K562 (cell line): ENCODE measurements around the gene ANKRD11. TPM values are rescaled to one million over a fixed set of nuclear protein-coding genes. Genes with fewer than 3 reads are reported as not detected.
"Not testable (repeated sequence)": the region's sequence is repeated elsewhere in the genome, so short reads cannot be mapped to it uniquely, and the experiment has no call there.

Experiments used
- ATAC-seq: fragments of 200-7000 bp; cut with Tn5 transposase; 3 replicates; pipeline ENCODE4 v1.9.1; 2020; ENCODE audit warnings: moderate library complexity
- BruUV-seq: library from RNA; stranded (reverse); fragments of 400-500 nt; replicated peaks from 2 replicates; lab custom pipeline; 2021; lab: Mats Ljungman, UMichigan
- CTCF ChIA-PET: fragments of 300-600 bp; formaldehyde crosslinking; extraction: SDS; loops from one replicate; lab custom pipeline; 2021; ENCODE audit warnings: low intra/inter-chr PET ratio; lab: Yijun Ruan, JAX
- POLR2A ChIA-PET: fragments of 300-600, 350-650 bp; sonication (Branson Sonifier 250); formaldehyde crosslinking; extraction: SDS; loops from one replicate; lab custom pipeline; 2021; ENCODE audit warnings: antibody characterized with exemption, inconsistent platforms; lab: Yijun Ruan, JAX
- DNase-seq, 4 experiments: peaks; one replicate each; pipeline versions ENCODE4 v3.0.0 to v3.0.0-alpha.2; 2011 to 2018; ENCODE audit warnings: low spot score in 3 of 4, mixed read lengths in 3 of 4; ENCODE audit errors: extremely low read depth in 1 of 4
- FAIRE-seq: peaks from 2 replicates; lab custom pipeline; 2011; peaks lifted over from hg19 to GRCh38; lab: Jason Lieb, UNC
- H2AFZ ChIP-seq: 2 replicates; pipeline ENCODE4 v1.6.0; 2011; ENCODE audit warnings: low read depth, low read length, control low read depth, inconsistent platforms
- H3K27ac ChIP-seq: fragments of 200-600 bp; 3 replicates; pipeline ENCODE4 v1.8.0; 2011; ENCODE audit warnings: low read depth, mild to moderate bottlenecking, control low read depth, inconsistent platforms, low read length, moderate library complexity, mixed read lengths; ENCODE audit errors: extremely low read depth
- H3K27me3 ChIP-seq, 2 experiments: fragments of 300-600 bp in 1 of 2; 2 replicates in 1 of 2; 3 replicates in 1 of 2; pipeline versions ENCODE4 v1.6.0 to v1.8.0; 2011; ENCODE audit warnings: inconsistent platforms in 2 of 2, low read length in 2 of 2, mild to moderate bottlenecking in 1 of 2, mixed read lengths in 1 of 2, moderate library complexity in 1 of 2; ENCODE audit not compliant: control insufficient read depth in 2 of 2, insufficient read depth in 2 of 2
- H3K36me3 ChIP-seq: fragments of 300-600 bp; 3 replicates; pipeline ENCODE4 v1.8.0; 2011; ENCODE audit warnings: mild to moderate bottlenecking, low read length, inconsistent platforms; ENCODE audit not compliant: control insufficient read depth, insufficient read depth
- H3K4me1 ChIP-seq, 2 experiments: fragments of 200-600 bp in 1 of 2; replicated peaks in 1 of 2; 2 replicates in 1 of 2; 3 replicates in 1 of 2; pipeline versions ENCODE4 v1.5.1 to v1.8.0; 2011; ENCODE audit warnings: inconsistent platforms in 2 of 2, low read length in 2 of 2, mild to moderate bottlenecking in 1 of 2, mixed read lengths in 1 of 2, moderate library complexity in 1 of 2; ENCODE audit not compliant: control insufficient read depth in 2 of 2, insufficient read depth in 2 of 2
- H3K4me2 ChIP-seq: 2 replicates; pipeline ENCODE4 v1.6.1; 2011; ENCODE audit warnings: low read length, control low read depth, inconsistent platforms, mixed read lengths; ENCODE audit not compliant: insufficient read depth
- H3K4me3 ChIP-seq: fragments of 200-600 bp; sonication (generic), shearing (Covaris generic); 2 replicates; pipeline ENCODE4 v1.5.1; 2016; ENCODE audit warnings: control low read depth, inconsistent platforms
- H3K79me2 ChIP-seq: fragments of 200-600 bp; 3 replicates; pipeline ENCODE4 v1.8.0; 2011; ENCODE audit warnings: low read length, inconsistent platforms; ENCODE audit not compliant: control insufficient read depth, insufficient read depth
- H3K9ac ChIP-seq, 2 experiments: 2 replicates each; pipeline versions ENCODE4 v1.6.0 to v1.6.1; 2011; ENCODE audit warnings: low read depth in 2 of 2, low read length in 2 of 2, control low read depth in 1 of 2, inconsistent platforms in 1 of 2, mild to moderate bottlenecking in 1 of 2, mixed read lengths in 1 of 2; ENCODE audit not compliant: insufficient read depth in 1 of 2
- H3K9me1 ChIP-seq: one replicate; pipeline ENCODE4 v1.6.0; 2011; ENCODE audit warnings: inconsistent platforms, mild to moderate bottlenecking, low read length, moderate library complexity; ENCODE audit not compliant: control insufficient read depth, insufficient read depth
- H3K9me3 ChIP-seq: replicated peaks from 2 replicates; pipeline ENCODE4 v1.5.1; 2011; ENCODE audit warnings: low read depth, low read length, inconsistent platforms; ENCODE audit not compliant: control insufficient read depth, insufficient read depth
- H4K20me1 ChIP-seq: replicated peaks from 2 replicates; pipeline ENCODE4 v1.6.1; 2011; ENCODE audit warnings: low read length, inconsistent platforms, mixed read lengths; ENCODE audit not compliant: control insufficient read depth, insufficient read depth
- C11orf30 ChIP-seq: fragments of 450-650 bp; IDR thresholded peaks from 2 replicates; pipeline ENCODE4 v1.6.1; 2016; ENCODE audit warnings: low read depth, mild to moderate bottlenecking
- HEY1 ChIP-seq: fragments of 250-450 bp; sonication (Bioruptor Pico); IDR thresholded peaks from 2 replicates; pipeline ENCODE4 v1.5.0; 2020; ENCODE audit warnings: mild to moderate bottlenecking, moderate library complexity, borderline replicate concordance
- MAFG ChIP-seq: fragments of 450-650 bp; conservative IDR thresholded peaks from 2 replicates; pipeline ENCODE4 v1.6.1; 2016; ENCODE audit warnings: missing genetic modification characterization, missing compliant biosample characterization
- MCM3 ChIP-seq: fragments of 450-650 bp; IDR thresholded peaks from 2 replicates; pipeline ENCODE4 v1.6.1; 2016
- MEIS2 ChIP-seq: fragments of 450-650 bp; IDR thresholded peaks from 2 replicates; pipeline ENCODE4 v1.6.1; 2014; ENCODE audit warnings: mild to moderate bottlenecking; ENCODE audit not compliant: partially characterized antibody
- NFYB ChIP-seq: IDR thresholded peaks from 2 replicates; pipeline ENCODE4 v1.6.1; 2011; ENCODE audit warnings: mild to moderate bottlenecking, moderate library complexity; ENCODE audit not compliant: insufficient read length; ENCODE audit errors: extremely low read depth
- ZNF316 ChIP-seq: fragments of 450-650 bp; IDR thresholded peaks from 2 replicates; pipeline ENCODE4 v1.6.1; 2016
- ZZZ3 ChIP-seq: fragments of 450-650 bp; IDR thresholded peaks from 2 replicates; pipeline ENCODE4 v1.6.1; 2016; ENCODE audit warnings: antibody characterized with exemption, mild to moderate bottlenecking, moderate library complexity
- WGBS: fragments of 100-300 bp; shearing (Covaris generic); methylation state at CpG from one replicate; pipeline ENCODE4 v1.1.6; 2016; ENCODE audit warnings: low coverage, mixed read lengths; ENCODE audit not compliant: insufficient coverage; ENCODE audit errors: missing lambda C conversion rate; 5-methylcytosine and 5-hydroxymethylcytosine counted together
- in situ Hi-C: fragments of 300-500 bp; cut with MboI; formaldehyde crosslinking; loops from 4 replicates; pipeline ENCODE4 v1.15.0; 2018; ENCODE audit warnings: inconsistent platforms, mixed read lengths
- intact Hi-C: fragments of 100-400 bp; cut with micrococcal nuclease; formaldehyde crosslinking; loops from 2 replicates; pipeline ENCODE4 v1.14.2; 2022
- polyA plus RNA-seq, 8 experiments: library from polyadenylated mRNA; depleted of rRNA in 4 of 8; stranded (reverse) in 5 of 8; unstranded in 3 of 8; fragments of >200 nt; fragmentation: Nextera tagmentation in 2 of 8; fragmentation: Illumina TruSeq in 1 of 8; extraction: Ambion mirVana in 2 of 8; extraction: Trizol in 1 of 8; gene quantifications; 2 replicates each; pipeline versions ENCODE4 v1.2.1 to v1.2.3, GENCODE V29; 2011 to 2014; ENCODE audit warnings: inconsistent platforms in 1 of 8, missing spikeins in 1 of 8
- total RNA-seq, 7 experiments: library from RNA; depleted of rRNA in 6 of 7; stranded (reverse); fragments of >200 nt in 6 of 7; fragmentation: Illumina TruSeq in 2 of 7; extraction: Trizol in 2 of 7; gene quantifications; 2 replicates each; pipeline versions ENCODE4 v1.2.1 to v1.2.3, GENCODE V29; 2011 to 2021; ENCODE audit warnings: low replicate concordance in 1 of 7

ANKRD11 gene
- total and polyA plus RNA-seq, 9 of the 15 experiments (the other 6 are each of a cell fraction or from before 2014, with no cell fraction given) = 4.7 to 126 (median 31.7) TPM

DNA sequence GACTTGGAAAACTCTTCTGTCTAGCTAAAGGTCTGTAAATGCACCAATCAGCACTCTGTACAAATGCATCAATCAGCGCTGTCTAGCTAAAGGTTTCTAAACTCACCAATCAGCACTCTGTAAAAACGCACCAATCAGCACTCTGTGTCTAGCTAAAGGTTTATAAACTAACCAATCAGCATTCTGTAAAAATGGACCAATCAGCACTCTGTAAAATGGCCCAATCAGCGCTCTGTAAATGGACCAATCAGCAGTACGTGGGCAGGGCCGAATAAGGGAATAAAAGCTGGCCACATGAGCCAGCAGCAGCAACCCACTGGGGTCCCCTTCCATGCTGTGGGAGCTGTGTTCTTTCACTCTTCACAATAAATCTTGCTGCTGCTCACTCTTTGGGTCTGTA is 55.3 kb downstream of the ANKRD11 start:
- H3K4me1 ChIP-seq = peaks cover 0 to 20% of the 10 kb centered on the region in 2 experiments; a peak in 3 of 5 replicates
- peak in 2 of 4 experiments; percentile 42 to 45 for DNase-seq

DNA sequence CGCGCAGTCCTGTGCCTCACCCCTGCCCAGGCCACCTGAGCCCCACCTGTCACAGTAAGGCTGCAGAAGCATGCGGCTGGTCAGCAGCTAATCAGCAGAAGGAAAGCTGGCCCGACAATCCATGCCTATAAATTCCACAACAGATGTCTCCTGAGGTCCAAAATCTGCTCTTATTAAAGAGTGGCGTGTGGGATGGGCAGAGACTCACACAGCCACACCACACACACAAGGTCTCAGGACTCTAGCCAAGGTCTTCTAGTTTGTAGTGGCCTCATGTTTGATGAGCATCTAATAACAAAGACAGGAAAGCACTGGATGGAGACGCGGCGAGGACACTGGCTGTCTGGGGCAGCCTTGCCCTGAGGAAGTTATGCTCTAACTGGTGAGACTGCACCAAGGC is 55.9 kb downstream of the ANKRD11 start:
- no peak for ATAC-seq
- in situ Hi-C loops (no loop called here), intact Hi-C loops (no loop called here)
- Histone ChIP-seq H3K9me1 (no peaks in the 10 kb centered on the region), H3K27ac (no peak overlapping the region), H3K9me3 (peaks cover 6% of the 10 kb centered on the region), H4K20me1 (peaks cover 20% of the 10 kb centered on the region), H3K36me3 (peaks cover 68% of the 10 kb centered on the region), H3K4me3 (no peak overlapping the region), H2AFZ (no peak overlapping the region), H3K79me2 (peaks cover 92% of the 10 kb centered on the region), H3K9ac (no peak overlapping the region), H3K4me1 (peaks cover 0 to 16% of the 10 kb centered on the region in 2 experiments; a peak in 3 of 5 replicates), H3K27me3 (no peaks in the 10 kb centered on the region), H3K4me2 (no peak overlapping the region)
- POLR2A ChIA-PET = interaction anchor here (0.6 to 2.0 kb wide), 3 partner anchors 8 to 21 kb away, joined by 3 to 6 read pairs (median 4); no protein-coding TSS in a partner anchor
- TF ChIP-seq MCM3 (no peak), ZZZ3 (no peak), HEY1 (no peak)
- 93% methylated on average over 8 of the region's 8 CpGs for WGBS
- no TSS peak for BruUV-seq
- no peak for FAIRE-seq
- CTCF ChIA-PET = no interaction called here
- DNase-seq = no peak

More for the DNA sequence above, 55.3 kb downstream of the ANKRD11 start:
- CTCF ChIA-PET, FAIRE-seq, H3K9me3 ChIP-seq, H3K27me3 ChIP-seq, BruUV-seq, H3K4me2 ChIP-seq, H3K9me1 ChIP-seq, H2AFZ ChIP-seq, H3K9ac ChIP-seq, intact Hi-C loops, in situ Hi-C loops, H3K27ac ChIP-seq, H3K4me3 ChIP-seq: not testable (repeated sequence)
- peak; percentile 89 for TF ChIP-seq ZNF316
- peak; percentile 19 for TF ChIP-seq MEIS2
- TF ChIP-seq C11orf30 = peak; percentile 64
- peak; percentile 33; the same call in 1 of the 2 replicates for TF ChIP-seq MAFG (tag)
- peak; percentile 76 for TF ChIP-seq NFYB
- Histone ChIP-seq H3K36me3 (peaks cover 74% of the 10 kb centered on the region), H3K79me2 (peaks cover 98% of the 10 kb centered on the region), H4K20me1 (peaks cover 26% of the 10 kb centered on the region)
- 95% methylated on average over 5 of the region's 5 CpGs for WGBS
- POLR2A ChIA-PET = interaction anchor here (0.6 to 2.0 kb wide), 4 partner anchors 9 to 122 kb away, joined by 3 to 6 read pairs (median 4); no protein-coding TSS in a partner anchor
- peak; percentile 39; the same call in 1 of the 3 replicates for ATAC-seq
